GM23338 (cell line): ENCODE results near the gene GAP43. TPM values are rescaled to one million over a fixed set of nuclear protein-coding genes. Genes with fewer than 3 reads are reported as not detected.

Experiments used
- ATAC-seq: fragments of 200-7000 bp; cut with Tn5 transposase; 3 replicates; pipeline ENCODE4 v1.9.1; 2020
- DNase-seq: peaks from one replicate; pipeline ENCODE4 v3.0.0-alpha.2; 2015; ENCODE audit warnings: low spot score
- H2AFZ ChIP-seq: fragments of 200-600 bp; sonication (generic); 2 replicates; pipeline ENCODE4 v1.8.0; 2016; ENCODE audit warnings: antibody characterized with exemption, mild to moderate bottlenecking, moderate library complexity
- H3F3A ChIP-seq: fragments of 200-600 bp; sonication (generic); replicated peaks from 2 replicates; pipeline ENCODE4 v1.8.0; 2017; ENCODE audit warnings: antibody characterized with exemption, mixed run types, low read depth
- H3K27ac ChIP-seq: fragments of 200-600 bp; sonication (generic); 2 replicates; pipeline ENCODE4 v1.6.1; 2016; ENCODE audit warnings: low read depth
- H3K27me3 ChIP-seq: fragments of 200-600 bp; sonication (generic); 2 replicates; pipeline ENCODE4 v1.8.0; 2016; ENCODE audit warnings: mild to moderate bottlenecking, mixed run types, moderate library complexity; ENCODE audit not compliant: insufficient read depth
- H3K36me3 ChIP-seq: fragments of 200-600 bp; sonication (generic); 2 replicates; pipeline ENCODE4 v1.8.0; 2016; ENCODE audit warnings: mild to moderate bottlenecking; ENCODE audit not compliant: insufficient read depth
- H3K4me1 ChIP-seq: fragments of 200-600 bp; sonication (generic); 2 replicates; pipeline ENCODE4 v1.8.0; 2016; ENCODE audit warnings: mild to moderate bottlenecking, moderate library complexity; ENCODE audit not compliant: insufficient read depth
- H3K4me2 ChIP-seq: fragments of 200-600 bp; sonication (generic); 2 replicates; pipeline ENCODE4 v1.7.1; 2017; ENCODE audit warnings: mixed run types
- H3K4me3 ChIP-seq: fragments of 200-600 bp; sonication (generic); 2 replicates; pipeline ENCODE4 v1.6.1; 2016; ENCODE audit warnings: mixed run types
- H3K79me2 ChIP-seq: fragments of 200-600 bp; sonication (generic); replicated peaks from 2 replicates; pipeline ENCODE4 v1.8.0; 2017; ENCODE audit warnings: mild to moderate bottlenecking; ENCODE audit not compliant: insufficient read depth
- H3K9me2 ChIP-seq: fragments of 200-600 bp; sonication (generic); 2 replicates; pipeline ENCODE4 v1.8.0; 2017; ENCODE audit not compliant: insufficient read depth
- H4K20me1 ChIP-seq: fragments of 200-600 bp; sonication (generic); replicated peaks from 2 replicates; pipeline ENCODE4 v1.8.0; 2017; ENCODE audit warnings: mild to moderate bottlenecking; ENCODE audit not compliant: insufficient read depth
- H3K27ac Mint-ChIP-seq: 2 replicates; pipeline ENCODE4 v1.8.0; 2020; ENCODE audit warnings: inconsistent platforms, mild to moderate bottlenecking, moderate library complexity, mixed read lengths
- H3K27me3 Mint-ChIP-seq: 3 replicates; pipeline ENCODE4 v1.8.0; 2022; ENCODE audit warnings: low read depth, mild to moderate bottlenecking, moderate library complexity, mixed read lengths, inconsistent platforms; ENCODE audit not compliant: insufficient read depth, poor library complexity
- H3K36me3 Mint-ChIP-seq: 3 replicates; pipeline ENCODE4 v1.8.0; 2021; ENCODE audit warnings: low read depth, mild to moderate bottlenecking, inconsistent platforms, moderate library complexity, mixed read lengths
- H3K4me1 Mint-ChIP-seq: 3 replicates; pipeline ENCODE4 v1.8.0; 2020; ENCODE audit warnings: mild to moderate bottlenecking, inconsistent platforms, mixed read lengths
- H3K4me3 Mint-ChIP-seq: 3 replicates; pipeline ENCODE4 v1.8.0; 2021; ENCODE audit warnings: moderate library complexity, mild to moderate bottlenecking, inconsistent platforms, mixed read lengths
- H3K9me3 Mint-ChIP-seq: 3 replicates; pipeline ENCODE4 v1.8.0; 2020; ENCODE audit warnings: moderate library complexity, mild to moderate bottlenecking, inconsistent platforms, mixed read lengths
- CREB1 ChIP-seq: fragments of 250-450 bp; sonication (Bioruptor Pico); IDR thresholded peaks from 2 replicates; pipeline ENCODE4 v1.5.0; 2020; ENCODE audit warnings: low read depth, mild to moderate bottlenecking, moderate library complexity
- ETS1 ChIP-seq: IDR thresholded peaks from 2 replicates; pipeline ENCODE4 v1.6.1; 2016; ENCODE audit warnings: antibody characterized with exemption
- EZH2 ChIP-seq: fragments of 200-600 bp; sonication (generic); IDR thresholded peaks from one replicate; pipeline ENCODE4 v1.8.0; 2017; ENCODE audit warnings: antibody characterized with exemption, mild to moderate bottlenecking, low read depth; ENCODE audit not compliant: unreplicated experiment
- EZH2phosphoT487 ChIP-seq: fragments of 200-600 bp; sonication (generic); IDR thresholded peaks from one replicate; pipeline ENCODE4 v1.8.1; 2018; ENCODE audit warnings: antibody characterized with exemption; ENCODE audit not compliant: unreplicated experiment
- JUNB ChIP-seq: IDR thresholded peaks from one replicate; pipeline ENCODE4 v1.6.1; 2016; ENCODE audit warnings: antibody characterized with exemption; ENCODE audit not compliant: unreplicated experiment
- NANOG ChIP-seq: IDR thresholded peaks from 2 replicates; pipeline ENCODE4 v1.6.1; 2016; ENCODE audit warnings: antibody characterized with exemption, borderline replicate concordance
- POLR2AphosphoS5 ChIP-seq: IDR thresholded peaks from 2 replicates; pipeline ENCODE4 v1.6.1; 2016; ENCODE audit warnings: antibody characterized with exemption, low read depth
- STAT1 ChIP-seq: IDR thresholded peaks from one replicate; pipeline ENCODE4 v1.6.1; 2016; ENCODE audit warnings: antibody characterized with exemption; ENCODE audit not compliant: unreplicated experiment
- ZNF114 ChIP-seq: fragments of 250-450 bp; sonication (Bioruptor Pico); IDR thresholded peaks from 2 replicates; pipeline ENCODE4 v1.5.0; 2020; ENCODE audit warnings: mild to moderate bottlenecking, moderate library complexity
- ZNF331 ChIP-seq: fragments of 250-450 bp; sonication (Bioruptor Pico); IDR thresholded peaks from 2 replicates; pipeline ENCODE4 v1.5.0; 2020; ENCODE audit warnings: low read depth, mild to moderate bottlenecking, moderate library complexity
- ZNF462 ChIP-seq: fragments of 250-450 bp; sonication (Bioruptor Pico); IDR thresholded peaks from 2 replicates; pipeline ENCODE4 v1.5.0; 2020; ENCODE audit warnings: mild to moderate bottlenecking, moderate library complexity
- polyA plus RNA-seq: library from polyadenylated mRNA; unstranded; fragments of >200 nt; fragmentation: Nextera tagmentation; extraction: Ambion mirVana; gene quantifications from 2 replicates; pipeline ENCODE4 v1.2.1, GENCODE V29; 2016
- total RNA-seq: library from RNA; depleted of rRNA; stranded (reverse); fragments of >200 nt; shearing (Covaris generic); gene quantifications from 2 replicates; pipeline ENCODE4 v1.2.3, GENCODE V29; 2014
- TF ChIP-seq, protein P1 (sequence below), 2 experiments: fragments of 200-600 bp in 1 of 2; sonication (generic) in 1 of 2; conservative IDR thresholded peaks; 2 replicates each; pipeline versions ENCODE4 v1.5.1 to v1.6.1; 2016 to 2017; ENCODE audit warnings: antibody characterized with exemption in 2 of 2, low read depth in 2 of 2, mild to moderate bottlenecking in 2 of 2, moderate library complexity in 1 of 2
- TF ChIP-seq, protein P2 (sequence below): IDR thresholded peaks from one replicate; pipeline ENCODE4 v1.6.1; 2018; ENCODE audit warnings: antibody characterized with exemption; ENCODE audit not compliant: unreplicated experiment

The GAP43 gene
- total and polyA plus RNA-seq, 2 experiments from 2014 or later: 16.1 to 48.1 TPM

DNA sequence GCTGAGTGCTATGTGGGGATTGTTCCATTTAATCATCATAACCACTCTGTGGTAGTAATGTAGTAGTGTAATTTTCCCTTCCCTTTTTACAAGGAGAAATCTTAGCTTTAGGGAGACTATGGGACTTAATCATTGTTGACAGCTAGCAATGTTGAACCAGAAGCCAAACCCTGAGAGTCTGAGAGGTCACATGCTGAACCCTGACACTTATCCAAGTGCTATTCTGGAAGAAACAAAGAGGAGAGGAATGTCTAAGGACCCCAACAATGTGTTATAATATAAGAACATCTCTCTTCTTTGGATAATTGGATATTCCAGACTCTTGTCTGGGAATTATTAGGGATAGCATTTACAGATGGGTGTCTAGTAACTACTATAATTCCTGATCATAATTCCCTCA, 58.4 kb downstream of the GAP43 start:
- Histone ChIP-seq H2AFZ (no peak overlapping the region), H3K9me2 (no peaks in the 10 kb centered on the region), H3K36me3 (no peaks in the 10 kb centered on the region), H3K4me3 (no peak overlapping the region), H3K27ac (no peak overlapping the region), H3K27me3 (no peaks in the 10 kb centered on the region), H3K79me2 (no peaks in the 10 kb centered on the region), H3F3A (no peaks in the 10 kb centered on the region), H3K4me1 (no peaks in the 10 kb centered on the region), H4K20me1 (no peaks in the 10 kb centered on the region), H3K4me2 (no peak overlapping the region)
- H3K27ac Mint-ChIP-seq: no peak overlapping the region
- no peaks in the 10 kb centered on the region for H3K27me3 Mint-ChIP-seq
- H3K4me3 Mint-ChIP-seq: no peak overlapping the region
- H3K36me3 Mint-ChIP-seq: no peaks in the 10 kb centered on the region
- H3K4me1 Mint-ChIP-seq: no peaks in the 10 kb centered on the region
- ATAC-seq (no peak), DNase-seq (no peak)
- no peaks in the 10 kb centered on the region for H3K9me3 Mint-ChIP-seq
- TF ChIP-seq ZNF462 (CRISPR knock-in tag): no peak
- no peak for TF ChIP-seq EZH2
- no peak for TF ChIP-seq NANOG
- TF ChIP-seq ZNF114 (CRISPR knock-in tag): no peak
- TF ChIP-seq POLR2AphosphoS5: no peak
- no peak for TF ChIP-seq CREB1 (CRISPR knock-in tag)
- TF ChIP-seq, protein P1, sequence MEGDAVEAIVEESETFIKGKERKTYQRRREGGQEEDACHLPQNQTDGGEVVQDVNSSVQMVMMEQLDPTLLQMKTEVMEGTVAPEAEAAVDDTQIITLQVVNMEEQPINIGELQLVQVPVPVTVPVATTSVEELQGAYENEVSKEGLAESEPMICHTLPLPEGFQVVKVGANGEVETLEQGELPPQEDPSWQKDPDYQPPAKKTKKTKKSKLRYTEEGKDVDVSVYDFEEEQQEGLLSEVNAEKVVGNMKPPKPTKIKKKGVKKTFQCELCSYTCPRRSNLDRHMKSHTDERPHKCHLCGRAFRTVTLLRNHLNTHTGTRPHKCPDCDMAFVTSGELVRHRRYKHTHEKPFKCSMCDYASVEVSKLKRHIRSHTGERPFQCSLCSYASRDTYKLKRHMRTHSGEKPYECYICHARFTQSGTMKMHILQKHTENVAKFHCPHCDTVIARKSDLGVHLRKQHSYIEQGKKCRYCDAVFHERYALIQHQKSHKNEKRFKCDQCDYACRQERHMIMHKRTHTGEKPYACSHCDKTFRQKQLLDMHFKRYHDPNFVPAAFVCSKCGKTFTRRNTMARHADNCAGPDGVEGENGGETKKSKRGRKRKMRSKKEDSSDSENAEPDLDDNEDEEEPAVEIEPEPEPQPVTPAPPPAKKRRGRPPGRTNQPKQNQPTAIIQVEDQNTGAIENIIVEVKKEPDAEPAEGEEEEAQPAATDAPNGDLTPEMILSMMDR (conservative IDR thresholded peaks at IDR 0.05; ENCODE audit: low read depth in 2 of 2): no peak
- TF ChIP-seq JUNB: no peak
- no peak for TF ChIP-seq ETS1
- no peak for TF ChIP-seq EZH2phosphoT487
- TF ChIP-seq ZNF331: no peak
- no peak for TF ChIP-seq STAT1
- TF ChIP-seq, protein P2, sequence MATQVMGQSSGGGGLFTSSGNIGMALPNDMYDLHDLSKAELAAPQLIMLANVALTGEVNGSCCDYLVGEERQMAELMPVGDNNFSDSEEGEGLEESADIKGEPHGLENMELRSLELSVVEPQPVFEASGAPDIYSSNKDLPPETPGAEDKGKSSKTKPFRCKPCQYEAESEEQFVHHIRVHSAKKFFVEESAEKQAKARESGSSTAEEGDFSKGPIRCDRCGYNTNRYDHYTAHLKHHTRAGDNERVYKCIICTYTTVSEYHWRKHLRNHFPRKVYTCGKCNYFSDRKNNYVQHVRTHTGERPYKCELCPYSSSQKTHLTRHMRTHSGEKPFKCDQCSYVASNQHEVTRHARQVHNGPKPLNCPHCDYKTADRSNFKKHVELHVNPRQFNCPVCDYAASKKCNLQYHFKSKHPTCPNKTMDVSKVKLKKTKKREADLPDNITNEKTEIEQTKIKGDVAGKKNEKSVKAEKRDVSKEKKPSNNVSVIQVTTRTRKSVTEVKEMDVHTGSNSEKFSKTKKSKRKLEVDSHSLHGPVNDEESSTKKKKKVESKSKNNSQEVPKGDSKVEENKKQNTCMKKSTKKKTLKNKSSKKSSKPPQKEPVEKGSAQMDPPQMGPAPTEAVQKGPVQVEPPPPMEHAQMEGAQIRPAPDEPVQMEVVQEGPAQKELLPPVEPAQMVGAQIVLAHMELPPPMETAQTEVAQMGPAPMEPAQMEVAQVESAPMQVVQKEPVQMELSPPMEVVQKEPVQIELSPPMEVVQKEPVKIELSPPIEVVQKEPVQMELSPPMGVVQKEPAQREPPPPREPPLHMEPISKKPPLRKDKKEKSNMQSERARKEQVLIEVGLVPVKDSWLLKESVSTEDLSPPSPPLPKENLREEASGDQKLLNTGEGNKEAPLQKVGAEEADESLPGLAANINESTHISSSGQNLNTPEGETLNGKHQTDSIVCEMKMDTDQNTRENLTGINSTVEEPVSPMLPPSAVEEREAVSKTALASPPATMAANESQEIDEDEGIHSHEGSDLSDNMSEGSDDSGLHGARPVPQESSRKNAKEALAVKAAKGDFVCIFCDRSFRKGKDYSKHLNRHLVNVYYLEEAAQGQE: no peak
